ENCODE measurements around the gene LRMDA.

DNA sequence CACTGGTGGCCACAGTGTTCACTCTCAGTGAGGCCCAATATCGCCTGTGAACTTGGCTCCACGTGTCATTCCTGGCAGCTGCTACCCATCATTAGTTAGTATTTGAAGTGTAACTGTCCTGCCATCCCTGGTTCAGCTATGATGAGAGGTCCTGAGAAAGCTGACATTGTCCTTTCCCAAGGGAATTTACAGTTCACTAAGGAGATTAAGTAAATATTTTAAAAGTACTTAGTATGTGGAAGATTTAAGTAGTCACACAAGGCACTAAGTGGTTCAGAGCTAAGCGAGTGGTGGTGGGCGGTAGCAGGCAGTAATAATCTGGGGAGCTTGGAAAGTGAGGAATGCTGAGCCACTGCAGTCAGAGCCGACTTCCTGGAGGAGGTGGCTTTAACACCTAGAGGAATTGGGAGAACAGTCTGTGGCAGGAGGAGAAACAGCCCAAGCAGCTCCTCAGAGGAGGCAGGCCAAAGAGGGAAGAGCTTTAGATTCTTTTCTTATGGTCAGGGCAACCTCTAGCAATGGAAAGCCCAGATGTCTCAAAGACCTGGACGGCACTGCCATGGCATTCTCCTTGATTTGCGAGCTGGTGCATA is 519.7 kb downstream of the LRMDA start:
- TF ChIP-seq POLR2AphosphoS5 (IDR thresholded peaks at IDR 0.05): no peak
- TF ChIP-seq, protein P1, sequence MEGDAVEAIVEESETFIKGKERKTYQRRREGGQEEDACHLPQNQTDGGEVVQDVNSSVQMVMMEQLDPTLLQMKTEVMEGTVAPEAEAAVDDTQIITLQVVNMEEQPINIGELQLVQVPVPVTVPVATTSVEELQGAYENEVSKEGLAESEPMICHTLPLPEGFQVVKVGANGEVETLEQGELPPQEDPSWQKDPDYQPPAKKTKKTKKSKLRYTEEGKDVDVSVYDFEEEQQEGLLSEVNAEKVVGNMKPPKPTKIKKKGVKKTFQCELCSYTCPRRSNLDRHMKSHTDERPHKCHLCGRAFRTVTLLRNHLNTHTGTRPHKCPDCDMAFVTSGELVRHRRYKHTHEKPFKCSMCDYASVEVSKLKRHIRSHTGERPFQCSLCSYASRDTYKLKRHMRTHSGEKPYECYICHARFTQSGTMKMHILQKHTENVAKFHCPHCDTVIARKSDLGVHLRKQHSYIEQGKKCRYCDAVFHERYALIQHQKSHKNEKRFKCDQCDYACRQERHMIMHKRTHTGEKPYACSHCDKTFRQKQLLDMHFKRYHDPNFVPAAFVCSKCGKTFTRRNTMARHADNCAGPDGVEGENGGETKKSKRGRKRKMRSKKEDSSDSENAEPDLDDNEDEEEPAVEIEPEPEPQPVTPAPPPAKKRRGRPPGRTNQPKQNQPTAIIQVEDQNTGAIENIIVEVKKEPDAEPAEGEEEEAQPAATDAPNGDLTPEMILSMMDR (IDR thresholded peaks at IDR 0.05): no peak

All from transverse colon (tissue), 4 donors.